ENCODE data around the gene TRIM17.

DNA sequence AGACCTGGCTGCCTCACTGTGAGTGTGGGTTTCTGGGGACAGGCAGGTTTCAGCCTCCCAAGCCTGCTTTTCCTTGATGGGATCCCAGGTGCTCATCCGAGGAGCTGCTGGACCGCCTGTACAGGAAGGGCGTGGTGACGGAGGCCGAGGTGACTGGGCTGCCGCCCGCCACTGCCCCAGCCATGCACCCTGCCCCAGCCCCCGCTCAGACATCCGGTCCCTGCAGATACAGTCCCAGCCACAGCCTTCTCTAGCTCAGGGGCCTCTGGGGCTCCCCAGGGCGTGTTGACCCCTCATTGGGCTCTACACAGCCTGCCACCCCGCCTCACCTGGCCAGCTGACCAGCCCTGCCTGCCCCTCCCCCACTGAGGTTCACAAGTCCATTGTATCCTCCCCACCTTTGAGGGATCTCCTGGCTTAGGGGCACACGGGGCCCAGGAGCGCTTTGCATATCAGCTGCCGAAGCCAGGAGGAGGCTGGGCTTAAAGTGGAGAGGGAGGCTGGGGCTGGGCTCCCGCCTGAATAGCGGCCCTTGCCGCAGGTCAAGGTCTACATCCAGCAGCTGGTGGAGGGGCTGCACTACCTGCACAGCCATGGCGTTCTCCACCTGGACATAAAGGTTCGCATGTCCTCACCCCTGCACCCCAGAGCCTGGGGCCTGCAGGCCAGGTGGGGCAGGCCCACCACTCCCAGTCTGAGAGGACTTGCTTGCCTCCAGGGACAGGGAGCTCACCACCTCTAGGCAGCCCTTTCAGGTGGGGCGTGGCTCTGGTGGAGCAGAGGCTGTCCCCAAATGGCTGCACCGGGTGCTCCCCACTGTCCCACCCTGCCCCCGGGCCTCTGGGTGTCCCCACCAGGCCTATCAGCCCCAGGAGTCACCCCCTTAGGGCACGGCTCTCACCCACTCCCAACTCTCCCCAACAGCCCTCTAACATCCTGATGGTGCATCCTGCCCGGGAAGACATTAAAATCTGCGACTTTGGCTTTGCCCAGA, 48.6 kb downstream of the TRIM17 start:
- TF ChIP-seq, protein P1, sequence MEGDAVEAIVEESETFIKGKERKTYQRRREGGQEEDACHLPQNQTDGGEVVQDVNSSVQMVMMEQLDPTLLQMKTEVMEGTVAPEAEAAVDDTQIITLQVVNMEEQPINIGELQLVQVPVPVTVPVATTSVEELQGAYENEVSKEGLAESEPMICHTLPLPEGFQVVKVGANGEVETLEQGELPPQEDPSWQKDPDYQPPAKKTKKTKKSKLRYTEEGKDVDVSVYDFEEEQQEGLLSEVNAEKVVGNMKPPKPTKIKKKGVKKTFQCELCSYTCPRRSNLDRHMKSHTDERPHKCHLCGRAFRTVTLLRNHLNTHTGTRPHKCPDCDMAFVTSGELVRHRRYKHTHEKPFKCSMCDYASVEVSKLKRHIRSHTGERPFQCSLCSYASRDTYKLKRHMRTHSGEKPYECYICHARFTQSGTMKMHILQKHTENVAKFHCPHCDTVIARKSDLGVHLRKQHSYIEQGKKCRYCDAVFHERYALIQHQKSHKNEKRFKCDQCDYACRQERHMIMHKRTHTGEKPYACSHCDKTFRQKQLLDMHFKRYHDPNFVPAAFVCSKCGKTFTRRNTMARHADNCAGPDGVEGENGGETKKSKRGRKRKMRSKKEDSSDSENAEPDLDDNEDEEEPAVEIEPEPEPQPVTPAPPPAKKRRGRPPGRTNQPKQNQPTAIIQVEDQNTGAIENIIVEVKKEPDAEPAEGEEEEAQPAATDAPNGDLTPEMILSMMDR (IDR thresholded peaks at IDR 0.05; ENCODE audit: poor library complexity, severe bottlenecking) = no peak
- TF ChIP-seq, protein P2, sequence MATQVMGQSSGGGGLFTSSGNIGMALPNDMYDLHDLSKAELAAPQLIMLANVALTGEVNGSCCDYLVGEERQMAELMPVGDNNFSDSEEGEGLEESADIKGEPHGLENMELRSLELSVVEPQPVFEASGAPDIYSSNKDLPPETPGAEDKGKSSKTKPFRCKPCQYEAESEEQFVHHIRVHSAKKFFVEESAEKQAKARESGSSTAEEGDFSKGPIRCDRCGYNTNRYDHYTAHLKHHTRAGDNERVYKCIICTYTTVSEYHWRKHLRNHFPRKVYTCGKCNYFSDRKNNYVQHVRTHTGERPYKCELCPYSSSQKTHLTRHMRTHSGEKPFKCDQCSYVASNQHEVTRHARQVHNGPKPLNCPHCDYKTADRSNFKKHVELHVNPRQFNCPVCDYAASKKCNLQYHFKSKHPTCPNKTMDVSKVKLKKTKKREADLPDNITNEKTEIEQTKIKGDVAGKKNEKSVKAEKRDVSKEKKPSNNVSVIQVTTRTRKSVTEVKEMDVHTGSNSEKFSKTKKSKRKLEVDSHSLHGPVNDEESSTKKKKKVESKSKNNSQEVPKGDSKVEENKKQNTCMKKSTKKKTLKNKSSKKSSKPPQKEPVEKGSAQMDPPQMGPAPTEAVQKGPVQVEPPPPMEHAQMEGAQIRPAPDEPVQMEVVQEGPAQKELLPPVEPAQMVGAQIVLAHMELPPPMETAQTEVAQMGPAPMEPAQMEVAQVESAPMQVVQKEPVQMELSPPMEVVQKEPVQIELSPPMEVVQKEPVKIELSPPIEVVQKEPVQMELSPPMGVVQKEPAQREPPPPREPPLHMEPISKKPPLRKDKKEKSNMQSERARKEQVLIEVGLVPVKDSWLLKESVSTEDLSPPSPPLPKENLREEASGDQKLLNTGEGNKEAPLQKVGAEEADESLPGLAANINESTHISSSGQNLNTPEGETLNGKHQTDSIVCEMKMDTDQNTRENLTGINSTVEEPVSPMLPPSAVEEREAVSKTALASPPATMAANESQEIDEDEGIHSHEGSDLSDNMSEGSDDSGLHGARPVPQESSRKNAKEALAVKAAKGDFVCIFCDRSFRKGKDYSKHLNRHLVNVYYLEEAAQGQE (IDR thresholded peaks at IDR 0.05; ENCODE audit: borderline replicate concordance) = no peak
- no peak for TF ChIP-seq RAD21 (conservative IDR thresholded peaks at IDR 0.05)
- no peak for TF ChIP-seq EP300 (conservative IDR thresholded peaks at IDR 0.05; ENCODE audit: poor library complexity, severe bottlenecking)
- TF ChIP-seq EZH2 (IDR thresholded peaks at IDR 0.05; ENCODE audit: borderline replicate concordance, insufficient read depth, low read length, poor library complexity, severe bottlenecking) = no peak
- no peak for TF ChIP-seq TAF1 (IDR thresholded peaks at IDR 0.05; ENCODE audit: low read depth)
